K562 (cell line): ENCODE data around the gene PTPRB. TPM values are rescaled to one million over a fixed set of nuclear protein-coding genes. Genes with fewer than 3 reads are reported as not detected.

ENCODE experiments used
- ATAC-seq: fragments of 200-7000 bp; cut with Tn5 transposase; 3 replicates; pipeline ENCODE4 v1.9.1; 2020; ENCODE audit warnings: moderate library complexity
- BruUV-seq: library from RNA; stranded (reverse); fragments of 400-500 nt; replicated peaks from 2 replicates; lab custom pipeline; 2021; lab: Mats Ljungman, UMichigan
- CTCF ChIA-PET: fragments of 300-600 bp; formaldehyde crosslinking; extraction: SDS; loops from one replicate; lab custom pipeline; 2021; ENCODE audit warnings: low intra/inter-chr PET ratio; lab: Yijun Ruan, JAX
- POLR2A ChIA-PET: fragments of 300-600, 350-650 bp; sonication (Branson Sonifier 250); formaldehyde crosslinking; extraction: SDS; loops from one replicate; lab custom pipeline; 2021; ENCODE audit warnings: antibody characterized with exemption, inconsistent platforms; lab: Yijun Ruan, JAX
- DNase-seq, 4 experiments: peaks; one replicate each; pipeline versions ENCODE4 v3.0.0 to v3.0.0-alpha.2; 2011 to 2018; ENCODE audit warnings: low spot score in 3 of 4, mixed read lengths in 3 of 4; ENCODE audit errors: extremely low read depth in 1 of 4
- FAIRE-seq: peaks from 2 replicates; lab custom pipeline; 2011; peaks lifted over from hg19 to GRCh38; lab: Jason Lieb, UNC
- H2AFZ ChIP-seq: 2 replicates; pipeline ENCODE4 v1.6.0; 2011; ENCODE audit warnings: low read depth, low read length, control low read depth, inconsistent platforms
- H3K27ac ChIP-seq: fragments of 200-600 bp; 3 replicates; pipeline ENCODE4 v1.8.0; 2011; ENCODE audit warnings: low read depth, mild to moderate bottlenecking, control low read depth, inconsistent platforms, low read length, moderate library complexity, mixed read lengths; ENCODE audit errors: extremely low read depth
- H3K27me3 ChIP-seq, 2 experiments: fragments of 300-600 bp in 1 of 2; 2 replicates in 1 of 2; 3 replicates in 1 of 2; pipeline versions ENCODE4 v1.6.0 to v1.8.0; 2011; ENCODE audit warnings: inconsistent platforms in 2 of 2, low read length in 2 of 2, mild to moderate bottlenecking in 1 of 2, mixed read lengths in 1 of 2, moderate library complexity in 1 of 2; ENCODE audit not compliant: control insufficient read depth in 2 of 2, insufficient read depth in 2 of 2
- H3K36me3 ChIP-seq: fragments of 300-600 bp; 3 replicates; pipeline ENCODE4 v1.8.0; 2011; ENCODE audit warnings: mild to moderate bottlenecking, low read length, inconsistent platforms; ENCODE audit not compliant: control insufficient read depth, insufficient read depth
- H3K4me1 ChIP-seq, 2 experiments: fragments of 200-600 bp in 1 of 2; replicated peaks in 1 of 2; 2 replicates in 1 of 2; 3 replicates in 1 of 2; pipeline versions ENCODE4 v1.5.1 to v1.8.0; 2011; ENCODE audit warnings: inconsistent platforms in 2 of 2, low read length in 2 of 2, mild to moderate bottlenecking in 1 of 2, mixed read lengths in 1 of 2, moderate library complexity in 1 of 2; ENCODE audit not compliant: control insufficient read depth in 2 of 2, insufficient read depth in 2 of 2
- H3K4me2 ChIP-seq: 2 replicates; pipeline ENCODE4 v1.6.1; 2011; ENCODE audit warnings: low read length, control low read depth, inconsistent platforms, mixed read lengths; ENCODE audit not compliant: insufficient read depth
- H3K4me3 ChIP-seq: fragments of 200-600 bp; sonication (generic), shearing (Covaris generic); 2 replicates; pipeline ENCODE4 v1.5.1; 2016; ENCODE audit warnings: control low read depth, inconsistent platforms
- H3K79me2 ChIP-seq: fragments of 200-600 bp; 3 replicates; pipeline ENCODE4 v1.8.0; 2011; ENCODE audit warnings: low read length, inconsistent platforms; ENCODE audit not compliant: control insufficient read depth, insufficient read depth
- H3K9ac ChIP-seq, 2 experiments: 2 replicates each; pipeline versions ENCODE4 v1.6.0 to v1.6.1; 2011; ENCODE audit warnings: low read depth in 2 of 2, low read length in 2 of 2, control low read depth in 1 of 2, inconsistent platforms in 1 of 2, mild to moderate bottlenecking in 1 of 2, mixed read lengths in 1 of 2; ENCODE audit not compliant: insufficient read depth in 1 of 2
- H3K9me1 ChIP-seq: one replicate; pipeline ENCODE4 v1.6.0; 2011; ENCODE audit warnings: inconsistent platforms, mild to moderate bottlenecking, low read length, moderate library complexity; ENCODE audit not compliant: control insufficient read depth, insufficient read depth
- H3K9me3 ChIP-seq: replicated peaks from 2 replicates; pipeline ENCODE4 v1.5.1; 2011; ENCODE audit warnings: low read depth, low read length, inconsistent platforms; ENCODE audit not compliant: control insufficient read depth, insufficient read depth
- H4K20me1 ChIP-seq: replicated peaks from 2 replicates; pipeline ENCODE4 v1.6.1; 2011; ENCODE audit warnings: low read length, inconsistent platforms, mixed read lengths; ENCODE audit not compliant: control insufficient read depth, insufficient read depth
- ARID3B ChIP-seq: fragments of 250-450 bp; sonication (Bioruptor Pico); IDR thresholded peaks from 2 replicates; pipeline ENCODE4 v1.4.0; 2020; ENCODE audit warnings: borderline replicate concordance
- GABPB1 ChIP-seq: sonication (generic); formaldehyde crosslinking; IDR thresholded peaks from 2 replicates; pipeline ENCODE4 v1.8.0; 2022; ENCODE audit warnings: mild to moderate bottlenecking, missing genetic modification reagents
- GMEB1 ChIP-seq: fragments of 250-450 bp; sonication (Bioruptor Pico); IDR thresholded peaks from 2 replicates; pipeline ENCODE4 v1.4.0; 2020; ENCODE audit warnings: mild to moderate bottlenecking
- IRF2 ChIP-seq: sonication (generic); formaldehyde crosslinking; IDR thresholded peaks from 2 replicates; pipeline ENCODE4 v1.8.1; 2022; ENCODE audit warnings: mild to moderate bottlenecking, missing genetic modification reagents
- JUNB ChIP-seq: fragments of 450-650 bp; formaldehyde crosslinking; conservative IDR thresholded peaks from 2 replicates; pipeline ENCODE4 v1.4.0; 2020; ENCODE audit warnings: mild to moderate bottlenecking
- NEUROD1 ChIP-seq: fragments of 150-350 bp; IDR thresholded peaks from 2 replicates; pipeline ENCODE4 v1.6.1; 2014; ENCODE audit warnings: borderline replicate concordance, low read length, low read depth; ENCODE audit not compliant: partially characterized antibody
- POU5F1 ChIP-seq: fragments of 150-350 bp; IDR thresholded peaks from 2 replicates; pipeline ENCODE4 v1.6.1; 2014; ENCODE audit warnings: borderline replicate concordance, low read length, low read depth, mild to moderate bottlenecking; ENCODE audit not compliant: partially characterized antibody
- SMAD2 ChIP-seq: fragments of 150-350 bp; IDR thresholded peaks from 2 replicates; pipeline ENCODE4 v1.6.1; 2014; ENCODE audit warnings: low read depth, mild to moderate bottlenecking, low read length
- TARDBP ChIP-seq: fragments of 450-650 bp; IDR thresholded peaks from 2 replicates; pipeline ENCODE4 v1.6.1; 2016
- TCF7 ChIP-seq: sonication (generic); IDR thresholded peaks from 2 replicates; pipeline ENCODE4 v1.6.1; 2016; ENCODE audit warnings: antibody characterized with exemption, borderline replicate concordance
- XRCC5 ChIP-seq: fragments of 200-400 bp; formaldehyde crosslinking; IDR thresholded peaks from 2 replicates; pipeline ENCODE4 v1.6.1; 2017; ENCODE audit warnings: low read depth, mild to moderate bottlenecking, low read length
- ZC3H4 ChIP-seq: sonication (generic); formaldehyde crosslinking; IDR thresholded peaks from 2 replicates; pipeline ENCODE4 v1.9.0; 2021; ENCODE audit warnings: missing genetic modification reagents, borderline replicate concordance
- ZKSCAN8 ChIP-seq: fragments of 200-800 bp; sonication (Bioruptor generic); IDR thresholded peaks from 2 replicates; pipeline ENCODE4 v1.6.1; 2016; ENCODE audit warnings: missing genetic modification characterization, missing compliant biosample characterization
- ZNF134 ChIP-seq: fragments of 250-450 bp; sonication (Bioruptor Pico); conservative IDR thresholded peaks from 2 replicates; pipeline ENCODE4 v1.4.0; 2020
- ZNF436 ChIP-seq: fragments of 250-450, 450-650 bp; sonication (Bioruptor Pico); formaldehyde crosslinking; IDR thresholded peaks from 2 replicates; pipeline ENCODE4 v1.7.0; 2020; ENCODE audit warnings: mild to moderate bottlenecking
- ZNF57 ChIP-seq: fragments of 450-650 bp; formaldehyde crosslinking; IDR thresholded peaks from 2 replicates; pipeline ENCODE4 v1.4.0; 2020; ENCODE audit warnings: mild to moderate bottlenecking, moderate library complexity
- ZNF655 ChIP-seq: fragments of 250-450 bp; sonication (Bioruptor Pico); IDR thresholded peaks from 2 replicates; pipeline ENCODE4 v1.5.0; 2021
- WGBS: fragments of 100-300 bp; shearing (Covaris generic); methylation state at CpG from one replicate; pipeline ENCODE4 v1.1.6; 2016; ENCODE audit warnings: low coverage, mixed read lengths; ENCODE audit not compliant: insufficient coverage; ENCODE audit errors: missing lambda C conversion rate; 5-methylcytosine and 5-hydroxymethylcytosine counted together
- in situ Hi-C: fragments of 300-500 bp; cut with MboI; formaldehyde crosslinking; loops from 4 replicates; pipeline ENCODE4 v1.15.0; 2018; ENCODE audit warnings: inconsistent platforms, mixed read lengths
- intact Hi-C: fragments of 100-400 bp; cut with micrococcal nuclease; formaldehyde crosslinking; loops from 2 replicates; pipeline ENCODE4 v1.14.2; 2022
- polyA plus RNA-seq, 8 experiments: library from polyadenylated mRNA; depleted of rRNA in 4 of 8; stranded (reverse) in 5 of 8; unstranded in 3 of 8; fragments of >200 nt; fragmentation: Nextera tagmentation in 2 of 8; fragmentation: Illumina TruSeq in 1 of 8; extraction: Ambion mirVana in 2 of 8; extraction: Trizol in 1 of 8; gene quantifications; 2 replicates each; pipeline versions ENCODE4 v1.2.1 to v1.2.3, GENCODE V29; 2011 to 2014; ENCODE audit warnings: inconsistent platforms in 1 of 8, missing spikeins in 1 of 8
- total RNA-seq, 7 experiments: library from RNA; depleted of rRNA in 6 of 7; stranded (reverse); fragments of >200 nt in 6 of 7; fragmentation: Illumina TruSeq in 2 of 7; extraction: Trizol in 2 of 7; gene quantifications; 2 replicates each; pipeline versions ENCODE4 v1.2.1 to v1.2.3, GENCODE V29; 2011 to 2021; ENCODE audit warnings: low replicate concordance in 1 of 7

PTPRB gene
- total and polyA plus RNA-seq, 9 of the 15 experiments (the other 6 are each of a cell fraction or from before 2014, with no cell fraction given) = 0.46 to 5.9 (median 3.1) TPM

- TF ChIP-seq GABPB1 (CRISPR knock-in tag) = peak; percentile 53; the same call in 1 of the 2 replicates
- peak; percentile 70 for TF ChIP-seq NEUROD1
- TF ChIP-seq SMAD2 = no peak
- TF ChIP-seq ARID3B (CRISPR knock-in tag) = no peak
- TF ChIP-seq, all 486 proteins: peak for 80
Measured at GRCh38 chr12:70645494-70646317, 8.5 kb upstream of the PTPRB start (continued).

- FAIRE-seq = no peak
- no peaks in the 10 kb centered on the region for H3K9me3 ChIP-seq
- no peaks in the 10 kb centered on the region for H3K27me3 ChIP-seq
- no peak overlapping the region for H3K4me3 ChIP-seq
- no peak overlapping the region for H3K4me2 ChIP-seq
- no peak for ATAC-seq
- intact Hi-C loops = no loop called here
- no peak for DNase-seq
- H3K79me2 ChIP-seq = no peaks in the 10 kb centered on the region
- H3K27ac ChIP-seq = peak overlapping the region; percentile 82
- ChIA-PET CTCF (no interaction called here), POLR2A (no interaction called here)
- H4K20me1 ChIP-seq = no peaks in the 10 kb centered on the region
- no peaks in the 10 kb centered on the region for H3K9me1 ChIP-seq
- 74% methylated on average over 2 of the region's 2 CpGs for WGBS
- peaks cover 4% of the 10 kb centered on the region; the same call in 1 of the 3 replicates for H3K36me3 ChIP-seq
- H3K9ac ChIP-seq = no peak overlapping the region
- BruUV-seq = no TSS peak
- in situ Hi-C loops = no loop called here
- H2AFZ ChIP-seq = peak overlapping the region; percentile 82; the same call in 1 of the 2 replicates
- H3K4me1 ChIP-seq = peaks cover 2 to 28% of the 10 kb centered on the region in 2 experiments; a peak in 4 of 5 replicates
- TF ChIP-seq XRCC5 (no peak), ZKSCAN8 (CRISPR knock-in tag) (no peak), GMEB1 (CRISPR knock-in tag) (no peak), TCF7 (no peak), ZNF57 (no peak), POU5F1 (no peak), ZNF655 (CRISPR knock-in tag) (no peak), JUNB (no peak), IRF2 (CRISPR knock-in tag) (no peak), ZNF436 (no peak), TARDBP (no peak), ZNF134 (CRISPR knock-in tag) (no peak), ZC3H4 (CRISPR knock-in tag) (no peak)
Measured at GRCh38 chr12:70644861-70645260, 7.6 kb upstream of the PTPRB start.
